Endothelial cell of umbilical vein (primary cell): ENCODE measurements around the gene MAP4K3. TPM values are rescaled to one million over a fixed set of nuclear protein-coding genes. Genes with fewer than 3 reads are reported as not detected.

Experiments used
- BruUV-seq: library from RNA; stranded (reverse); fragments of 400-500 nt; replicated peaks from 2 replicates; lab custom pipeline; 2021; lab: Mats Ljungman, UMichigan
- CTCF ChIA-PET: fragments of 300-600, 350-600 bp; sonication (Branson Sonifier 250); formaldehyde crosslinking; loops from one replicate; lab custom pipeline; 2021; ENCODE audit warnings: antibody characterized with exemption, inconsistent platforms; lab: Charles Lee
- POLR2A ChIA-PET: fragments of 300-600, 350-600 bp; sonication (Branson Sonifier 250); formaldehyde crosslinking; loops from one replicate; lab custom pipeline; 2021; ENCODE audit warnings: antibody characterized with exemption, inconsistent platforms; lab: Charles Lee
- DNase-seq: peaks from one replicate; pipeline ENCODE4 v3.0.0-alpha.2; 2011; ENCODE audit warnings: low read depth, low spot score
- FAIRE-seq: peaks from 2 replicates; lab custom pipeline; 2011; peaks lifted over from hg19 to GRCh38; lab: Jason Lieb, UNC
- H2AFZ ChIP-seq: 2 replicates; pipeline ENCODE4 v1.6.0; 2012; ENCODE audit warnings: low read depth, low read length, control low read depth, inconsistent platforms
- H3K27ac ChIP-seq: 2 replicates; pipeline ENCODE4 v1.5.1; 2011; ENCODE audit warnings: low read depth, mild to moderate bottlenecking, control low read depth, low read length, moderate library complexity; ENCODE audit not compliant: insufficient read depth
- H3K27me3 ChIP-seq, 2 experiments: 2 replicates each; pipeline versions ENCODE4 v1.6.0 to v1.6.1; 2011; ENCODE audit warnings: low read length in 2 of 2, mixed read lengths in 1 of 2; ENCODE audit not compliant: control insufficient read depth in 2 of 2, insufficient read depth in 2 of 2
- H3K36me3 ChIP-seq, 2 experiments: 2 replicates in 1 of 2; 3 replicates in 1 of 2; pipeline ENCODE4 v1.5.1; 2011; ENCODE audit warnings: low read length in 2 of 2, mild to moderate bottlenecking in 1 of 2, moderate library complexity in 1 of 2; ENCODE audit not compliant: control insufficient read depth in 2 of 2, insufficient read depth in 2 of 2; ENCODE audit errors: extremely low read depth in 1 of 2
- H3K4me1 ChIP-seq: 3 replicates; pipeline ENCODE4 v1.5.1; 2011; ENCODE audit warnings: mild to moderate bottlenecking, low read length; ENCODE audit not compliant: control insufficient read depth, insufficient read depth; ENCODE audit errors: extremely low read depth
- H3K4me2 ChIP-seq: 2 replicates; pipeline ENCODE4 v1.6.1; 2011; ENCODE audit warnings: low read length, control low read depth, mixed read lengths; ENCODE audit not compliant: insufficient read depth
- H3K4me3 ChIP-seq, 3 experiments: fragments of 200-600 bp in 1 of 3; sonication (generic), shearing (Covaris generic) in 1 of 3; replicated peaks in 1 of 3; 2 replicates each; pipeline ENCODE4 v1.5.1; 2011 to 2016; ENCODE audit warnings: control low read depth in 3 of 3, low read length in 3 of 3, mild to moderate bottlenecking in 2 of 3, inconsistent platforms in 1 of 3, low read depth in 1 of 3, moderate library complexity in 1 of 3; ENCODE audit not compliant: insufficient read depth in 1 of 3
- H3K79me2 ChIP-seq: 2 replicates; pipeline ENCODE4 v1.6.0; 2012; ENCODE audit warnings: low read length, inconsistent platforms; ENCODE audit not compliant: control insufficient read depth, insufficient read depth
- H3K9ac ChIP-seq: replicated peaks from 2 replicates; pipeline ENCODE3; 2011; ENCODE audit warnings: low read length, control low read depth; ENCODE audit not compliant: insufficient read depth; ENCODE audit errors: extremely low read depth
- H3K9me1 ChIP-seq: replicated peaks from 3 replicates; pipeline ENCODE4 v1.6.0; 2011; ENCODE audit warnings: mild to moderate bottlenecking, low read length; ENCODE audit not compliant: control insufficient read depth, insufficient read depth; ENCODE audit errors: extremely low read depth
- H3K9me3 ChIP-seq: replicated peaks from 2 replicates; pipeline ENCODE4 v1.5.1; 2012; ENCODE audit warnings: low read length, inconsistent platforms; ENCODE audit not compliant: control insufficient read depth, insufficient read depth
- H4K20me1 ChIP-seq: replicated peaks from 2 replicates; pipeline ENCODE3; 2011; ENCODE audit warnings: mild to moderate bottlenecking, low read length; ENCODE audit not compliant: control insufficient read depth, insufficient read depth; ENCODE audit errors: extremely low read depth
- CTCF ChIP-seq, 2 donors: IDR thresholded peaks; 1 replicate in 1 of 2; 2 replicates in 1 of 2; pipeline ENCODE4 v1.5.1; 2011; ENCODE audit warnings: low read length in 2 of 2, mild to moderate bottlenecking in 2 of 2, moderate library complexity in 2 of 2, control low read depth in 1 of 2, inconsistent platforms in 1 of 2, low read depth in 1 of 2; ENCODE audit not compliant: insufficient read depth in 1 of 2; ENCODE audit errors: extremely low read depth in 1 of 2
- EZH2 ChIP-seq: IDR thresholded peaks from 2 replicates; pipeline ENCODE4 v1.6.1; 2012; ENCODE audit warnings: borderline replicate concordance, low read depth, mild to moderate bottlenecking, moderate library complexity, low read length, inconsistent platforms; ENCODE audit not compliant: severe bottlenecking
- FOS ChIP-seq: IDR thresholded peaks from 2 replicates; pipeline ENCODE4 v1.6.1; 2011; ENCODE audit warnings: mild to moderate bottlenecking, low read length, moderate library complexity, borderline replicate concordance; ENCODE audit not compliant: insufficient read depth
- GATA2 ChIP-seq: IDR thresholded peaks from 2 replicates; pipeline ENCODE4 v1.7.0; 2011; ENCODE audit warnings: low read depth, mild to moderate bottlenecking, moderate library complexity, mixed read lengths, low read length; ENCODE audit not compliant: insufficient read length, insufficient read depth
- JUN ChIP-seq: IDR thresholded peaks from 2 replicates; pipeline ENCODE4 v1.6.1; 2011; ENCODE audit warnings: borderline replicate concordance, low read depth; ENCODE audit not compliant: insufficient read length, insufficient read depth
- MAX ChIP-seq: IDR thresholded peaks from 2 replicates; pipeline ENCODE4 v1.6.1; 2011; ENCODE audit not compliant: insufficient read depth, insufficient read length
- MYC ChIP-seq: IDR thresholded peaks from one replicate; pipeline ENCODE4 v1.6.1; 2011; ENCODE audit warnings: mild to moderate bottlenecking, low read depth, low read length
- POLR2A ChIP-seq: IDR thresholded peaks from 2 replicates; pipeline ENCODE4 v1.6.1; 2012; ENCODE audit warnings: low read depth, mild to moderate bottlenecking, control low read depth, low read length
- POLR2AphosphoS5 ChIP-seq: IDR thresholded peaks from 2 replicates; pipeline ENCODE4 v1.6.1; 2012; ENCODE audit warnings: low read depth, mild to moderate bottlenecking, control low read depth, low read length, moderate library complexity; ENCODE audit not compliant: insufficient read depth
- dilution Hi-C: fragments of 300-500 bp; cut with MboI; formaldehyde crosslinking; loops from one replicate; pipeline ENCODE4 v1.15.0; 2019; ENCODE audit warnings: low sequenced_read_pairs; ENCODE audit not compliant: extremely low pct_ligation_motif_present
- intact Hi-C: fragments of 100-400 bp; cut with micrococcal nuclease; formaldehyde crosslinking; loops from one replicate; pipeline ENCODE4 v1.10.0; 2022
- polyA plus RNA-seq, 4 experiments: library from polyadenylated mRNA; depleted of rRNA in 3 of 4; stranded (reverse) in 3 of 4; unstranded in 1 of 4; fragments of >200 nt; gene quantifications; 2 replicates each; pipeline versions ENCODE4 v1.2.1 to v1.2.3, GENCODE V29; 2011 to 2012; ENCODE audit warnings: missing spikeins in 1 of 4
- total RNA-seq: library from RNA; stranded (reverse); gene quantifications from 2 replicates; pipeline ENCODE4 v1.2.3, GENCODE V29; 2021

Gene MAP4K3
- total and polyA plus RNA-seq, 2 donors (not counting 3 experiments of a cell fraction or from before 2014, with no cell fraction given) = 8.0 to 45.9 TPM

DNA sequence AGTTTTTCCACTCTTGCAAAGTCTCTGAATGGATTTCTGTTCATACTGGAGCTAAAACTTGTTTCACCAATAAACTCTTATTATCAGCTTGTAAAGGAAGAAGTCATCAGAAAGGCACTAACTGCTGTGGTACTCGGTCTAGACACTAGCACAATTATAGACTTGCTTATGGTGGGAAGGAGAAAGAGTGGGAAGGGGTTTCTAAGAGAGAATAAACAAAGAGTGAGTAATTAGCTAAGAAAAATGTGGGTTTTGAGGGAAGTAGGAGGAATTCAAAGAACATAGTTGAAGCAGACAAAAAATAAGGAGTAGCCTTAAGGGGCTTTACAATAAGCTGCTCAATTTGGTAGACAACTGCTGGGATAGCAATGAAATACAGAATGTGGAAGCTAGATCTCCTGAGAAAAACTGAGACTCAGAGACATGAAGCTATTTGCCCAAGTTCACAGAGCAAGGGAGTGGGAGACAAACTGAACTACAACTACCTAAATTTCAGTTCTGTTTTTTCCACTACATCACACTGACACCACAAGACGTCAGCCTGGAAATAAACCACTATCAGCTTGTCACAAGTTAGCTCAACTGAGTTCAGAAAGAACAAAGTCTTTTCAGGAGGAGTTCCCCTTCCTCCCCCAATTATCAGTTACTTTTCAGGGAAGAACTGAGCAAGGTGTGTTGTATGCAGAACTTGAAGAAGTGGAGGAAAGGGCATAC lies 59.7 kb downstream of the MAP4K3 start:
- no peak overlapping the region for H3K4me2 ChIP-seq
- H3K4me1 ChIP-seq = peaks cover 11% of the 10 kb centered on the region
- no peaks in the 10 kb centered on the region for H3K27me3 ChIP-seq
- H2AFZ ChIP-seq = no peak overlapping the region
- ChIA-PET POLR2A (interaction anchor here (0.6 kb wide), 1 partner anchor 19 kb away, joined by 6 read pairs; no protein-coding TSS in a partner anchor), CTCF (interaction anchor here (1.5 to 6.4 kb wide), 7 partner anchors 10 to 352 kb away, joined by 4 to 129 read pairs (median 8); no protein-coding TSS in a partner anchor)
- H3K36me3 ChIP-seq = peaks cover 0 to 2% of the 10 kb centered on the region in 2 experiments
- FAIRE-seq (no peak), DNase-seq (no peak)
- no peak overlapping the region for H3K9ac ChIP-seq
- H3K4me3 ChIP-seq = no peak overlapping the region
- intact Hi-C loops = loop anchor here (5.0 kb wide), 1 partner anchor 215 kb away; no protein-coding TSS in a partner anchor
- no peaks in the 10 kb centered on the region for H3K9me3 ChIP-seq
- H3K79me2 ChIP-seq = peaks cover 15% of the 10 kb centered on the region
- H3K27ac ChIP-seq = no peak overlapping the region
- H4K20me1 ChIP-seq = no peaks in the 10 kb centered on the region
- no peaks in the 10 kb centered on the region for H3K9me1 ChIP-seq
- no peak for TF ChIP-seq CTCF (IDR thresholded peaks at IDR 0.05; ENCODE audit: extremely low read depth in 1 of 2, insufficient read depth in 1 of 2, low read depth in 1 of 2, low read length in 2 of 2)
- no peak for TF ChIP-seq POLR2A
- no peak for TF ChIP-seq MYC
- no peak for TF ChIP-seq EZH2
- no peak for TF ChIP-seq GATA2
- TF ChIP-seq FOS = no peak
- TF ChIP-seq JUN = no peak
- TF ChIP-seq POLR2AphosphoS5 = no peak
- TF ChIP-seq MAX = no peak
- no TSS peak for BruUV-seq
- dilution Hi-C loops = no loop called here
